Ureter (tissue), 1 donor: ENCODE measurements around the gene MLLT3. TPM values are rescaled to one million over a fixed set of nuclear protein-coding genes. Genes with fewer than 3 reads are reported as not detected.

Source experiments
- DNase-seq: peaks from one replicate; pipeline ENCODE4 v3.0.0-alpha.2; 2020; ENCODE audit warnings: low spot score
- total RNA-seq: library from RNA; stranded (reverse); gene quantifications from one replicate; pipeline ENCODE4 v1.2.4, GENCODE V29; 2023
- donor health status: DM: yes; HTN: yes; CAD: no.

Gene MLLT3
- total RNA-seq, 1 donor from 2014 or later: 26.8 TPM

DNA sequence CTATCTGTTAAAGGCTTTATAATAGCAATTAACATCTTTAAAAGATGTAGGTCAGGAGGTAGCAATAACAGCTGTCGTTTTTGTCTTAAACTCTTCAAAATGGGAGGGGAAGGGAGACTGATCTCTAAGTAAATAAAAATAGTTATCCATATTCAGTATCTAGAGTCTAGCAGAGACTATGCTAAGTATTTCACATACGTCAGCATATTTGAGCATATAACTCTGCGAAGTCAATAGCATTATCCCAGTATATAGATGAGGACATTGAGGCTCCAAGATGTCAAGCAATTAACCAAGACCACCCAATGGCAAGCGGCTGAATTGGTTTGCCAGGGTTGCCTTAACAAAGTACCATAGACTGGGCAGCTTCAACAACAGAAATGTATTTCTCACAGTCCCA lies 316.8 kb downstream of the MLLT3 start:
- no peak for DNase-seq

DNA sequence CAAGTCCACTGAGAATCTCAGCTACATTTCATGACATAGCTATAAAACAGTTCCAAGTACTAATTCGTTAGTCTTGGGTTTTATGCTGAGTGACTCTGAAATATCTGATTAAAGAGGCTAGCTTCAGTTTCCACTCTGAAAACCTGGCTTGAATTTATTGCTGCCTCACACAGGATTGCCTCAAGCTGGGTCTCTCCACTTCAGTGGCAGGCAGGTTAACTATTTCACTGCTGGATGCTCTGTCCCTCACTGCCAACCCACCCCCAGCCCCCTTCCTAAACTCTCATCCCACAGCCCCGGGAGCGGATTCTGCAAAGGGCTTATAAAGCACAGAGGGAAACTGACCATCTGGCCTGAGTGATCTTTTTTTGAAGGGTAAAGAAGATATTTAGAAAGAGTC lies 318.3 kb downstream of the MLLT3 start:
- DNase-seq: no peak

DNA sequence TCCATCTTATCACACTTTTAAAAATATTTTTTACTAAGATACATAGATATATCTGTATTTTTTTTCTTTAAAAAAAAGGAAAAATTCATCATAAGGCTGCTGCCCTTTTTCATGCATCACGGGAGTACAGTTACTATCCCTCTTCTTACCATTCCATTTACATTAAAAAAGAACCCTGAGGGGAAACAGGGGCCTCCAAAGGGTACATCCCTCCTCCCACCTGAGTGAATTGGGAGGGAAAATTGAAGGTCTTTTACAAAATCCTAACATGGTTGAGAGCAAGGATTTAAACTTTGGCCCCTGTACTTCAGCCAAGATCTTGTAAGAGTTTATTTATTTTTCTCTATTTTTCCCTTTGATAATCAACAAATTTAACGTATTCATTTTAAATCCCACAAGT lies 319.2 kb downstream of the MLLT3 start:
- DNase-seq: no peak

- DNase-seq: no peak
Measured at GRCh38 chr9:20302197-20302596, 320.1 kb downstream of the MLLT3 start.

DNA sequence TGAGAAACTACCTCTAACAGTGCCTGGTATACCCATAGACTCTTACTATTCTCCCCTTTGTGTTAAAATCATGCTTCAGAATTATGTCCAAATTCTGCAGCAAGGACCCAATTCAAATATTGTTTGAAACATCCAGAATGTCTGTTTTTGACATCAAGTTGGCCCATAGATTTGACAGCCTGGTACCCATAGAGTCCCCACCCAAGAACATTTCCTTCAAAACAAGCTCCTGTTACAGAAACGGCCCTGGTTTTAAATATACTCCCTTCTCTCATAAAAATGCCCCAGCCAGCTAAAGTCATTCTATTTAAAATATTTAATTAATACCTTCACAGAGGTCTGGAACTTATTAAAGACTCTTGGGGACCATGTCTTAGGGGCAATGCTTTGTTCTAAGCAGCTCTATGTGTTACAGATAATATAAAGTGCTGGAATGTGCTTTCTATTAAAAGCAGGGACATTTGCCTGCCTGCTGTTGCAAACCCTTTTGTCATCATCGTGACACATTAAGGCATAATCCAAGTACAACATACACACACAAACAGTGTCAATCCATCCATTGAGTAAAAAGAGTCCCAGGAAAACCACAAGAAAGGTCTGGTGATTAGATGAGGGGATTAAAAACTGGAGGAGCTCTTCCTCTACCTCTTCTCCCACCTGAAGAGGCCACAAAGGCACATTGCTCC lies 321.7 kb downstream of the MLLT3 start:
- DNase-seq: no peak

- DNase-seq: peak; percentile 61
Measured at GRCh38 chr9:20297646-20298084, 324.6 kb downstream of the MLLT3 start.

- DNase-seq: no peak
Measured at GRCh38 chr9:20295555-20295954, 326.7 kb downstream of the MLLT3 start.

DNA sequence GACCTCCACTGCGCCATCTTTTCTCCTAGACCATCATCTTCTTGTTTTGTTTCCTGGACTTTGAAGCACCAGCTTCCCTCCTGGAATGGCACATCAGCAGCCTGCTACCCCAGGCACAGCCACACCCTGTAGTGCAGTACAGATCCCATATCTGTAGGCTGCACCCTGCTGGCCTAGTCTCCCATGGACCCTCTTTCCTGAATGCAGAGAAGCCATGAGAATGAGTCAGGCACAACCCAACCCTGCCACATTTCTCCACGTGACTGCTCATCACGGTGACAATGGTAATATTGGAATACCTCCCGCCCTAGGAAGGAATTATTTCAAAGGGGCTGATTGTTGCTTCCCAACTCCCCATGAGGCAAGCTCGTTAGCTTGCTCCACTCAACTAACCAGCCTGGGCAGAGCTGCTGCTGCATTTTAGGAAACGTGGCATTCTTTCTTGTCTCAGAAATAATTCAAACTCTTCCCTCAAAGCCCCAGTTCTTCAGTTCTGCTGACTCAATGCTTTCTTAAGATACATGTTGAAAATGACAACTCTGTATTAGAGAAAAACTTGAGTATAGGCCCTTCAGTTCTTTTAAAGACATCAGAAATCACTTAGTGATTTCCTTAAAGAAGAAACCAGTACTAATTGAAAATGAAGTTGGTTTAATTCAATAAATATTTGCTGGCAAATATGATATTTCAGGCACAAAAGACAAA lies 328.1 kb downstream of the MLLT3 start:
- no peak for DNase-seq

DNA sequence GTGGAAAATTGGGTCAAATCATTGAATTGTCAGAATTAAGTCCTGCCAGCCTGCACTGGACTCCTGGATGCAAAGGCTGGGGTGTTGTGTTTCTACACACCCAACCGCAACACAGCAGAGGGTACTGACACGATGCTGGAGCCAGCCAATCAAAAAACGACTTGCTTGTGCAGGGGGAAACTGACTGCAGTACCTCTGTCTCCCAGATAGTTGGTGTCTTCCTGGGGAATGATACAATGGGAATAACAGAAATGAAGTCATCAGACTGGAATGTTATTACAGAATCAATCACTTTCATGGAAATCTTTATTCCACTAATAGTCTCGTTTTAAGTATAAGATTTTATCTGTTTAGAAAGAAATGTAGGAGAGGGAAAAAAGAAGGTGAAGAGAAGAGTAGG lies 330.3 kb downstream of the MLLT3 start:
- DNase-seq: no peak

Other genes with a start within 250 kb of the MLLT3 start
- gene FOCAD, start 61.8 kb upstream of the MLLT3 start, total RNA-seq: 50.2 TPM